Loucy (cell line): ENCODE measurements around the gene UNC13C.
"Not testable (repeated sequence)": the region's sequence is repeated elsewhere in the genome, so short reads cannot be mapped to it uniquely, and the experiment has no call there.

Experiments used
- H2AFZ ChIP-seq: fragments of 200-600 bp; sonication (generic); 2 replicates; pipeline ENCODE4 v1.6.0; 2016; ENCODE audit warnings: antibody characterized with exemption, mild to moderate bottlenecking, low read length, moderate library complexity
- H3F3A ChIP-seq: fragments of 200-600 bp; 2 replicates; pipeline ENCODE4 v1.6.0; 2016; ENCODE audit warnings: antibody characterized with exemption, low read depth, mild to moderate bottlenecking
- H3K27me3 ChIP-seq: fragments of 200-600 bp; sonication (generic); 2 replicates; pipeline ENCODE4 v1.6.1; 2014; ENCODE audit warnings: low read length, mild to moderate bottlenecking; ENCODE audit not compliant: insufficient read depth, poor library complexity, severe bottlenecking
- H3K36me3 ChIP-seq: fragments of 200-600 bp; sonication (generic); 2 replicates; pipeline ENCODE4 v1.6.1; 2016; ENCODE audit warnings: low read length; ENCODE audit not compliant: insufficient read depth
- H3K4me1 ChIP-seq: fragments of 200-600 bp; sonication (generic); 2 replicates; pipeline ENCODE4 v1.5.1; 2014; ENCODE audit warnings: low read length, mild to moderate bottlenecking; ENCODE audit not compliant: insufficient read depth, poor library complexity, severe bottlenecking
- H3K4me2 ChIP-seq: fragments of 200-600 bp; sonication (generic); 2 replicates; pipeline ENCODE4 v1.6.0; 2014; ENCODE audit warnings: antibody characterized with exemption, low read length, low read depth, mild to moderate bottlenecking; ENCODE audit not compliant: poor library complexity, severe bottlenecking
- H3K4me3 ChIP-seq: fragments of 200-600 bp; sonication (generic); 2 replicates; pipeline ENCODE4 v1.5.1; 2014; ENCODE audit warnings: low read length, mild to moderate bottlenecking, mixed read lengths; ENCODE audit not compliant: poor library complexity, severe bottlenecking
- H3K79me2 ChIP-seq: fragments of 200-600 bp; sonication (generic); 2 replicates; pipeline ENCODE4 v1.6.1; 2014; ENCODE audit warnings: low read length; ENCODE audit not compliant: insufficient read depth
- H3K9ac ChIP-seq: fragments of 200-600 bp; sonication (generic); 2 replicates; pipeline ENCODE4 v1.6.0; 2014; ENCODE audit warnings: mild to moderate bottlenecking, low read depth, low read length, moderate library complexity; ENCODE audit not compliant: poor library complexity, severe bottlenecking
- H3K9me2 ChIP-seq: fragments of 200-600 bp; sonication (generic); replicated peaks from 2 replicates; pipeline ENCODE4 v1.6.1; 2016; ENCODE audit warnings: low read depth, low read length, mixed read lengths
- H3K9me3 ChIP-seq: fragments of 200-600 bp; sonication (generic); 2 replicates; pipeline ENCODE4 v1.6.1; 2014; ENCODE audit warnings: mild to moderate bottlenecking, antibody characterized with exemption, low read length, low read depth; ENCODE audit not compliant: insufficient read depth
- H4K20me1 ChIP-seq: fragments of 200-600 bp; sonication (generic); 2 replicates; pipeline ENCODE4 v1.6.0; 2014; ENCODE audit warnings: antibody characterized with exemption, low read length, mild to moderate bottlenecking; ENCODE audit not compliant: insufficient read depth, poor library complexity, severe bottlenecking
- EZH2phosphoT487 ChIP-seq: fragments of 200-600 bp; IDR thresholded peaks from 2 replicates; pipeline ENCODE4 v1.6.1; 2018; ENCODE audit warnings: antibody characterized with exemption, mild to moderate bottlenecking, moderate library complexity, borderline replicate concordance
- TF ChIP-seq, protein P1 (sequence below): fragments of 200-600 bp; sonication (generic); conservative IDR thresholded peaks from 2 replicates; pipeline ENCODE4 v1.5.1; 2014; ENCODE audit warnings: mild to moderate bottlenecking, antibody characterized with exemption, low read length

UNC13C gene

DNA sequence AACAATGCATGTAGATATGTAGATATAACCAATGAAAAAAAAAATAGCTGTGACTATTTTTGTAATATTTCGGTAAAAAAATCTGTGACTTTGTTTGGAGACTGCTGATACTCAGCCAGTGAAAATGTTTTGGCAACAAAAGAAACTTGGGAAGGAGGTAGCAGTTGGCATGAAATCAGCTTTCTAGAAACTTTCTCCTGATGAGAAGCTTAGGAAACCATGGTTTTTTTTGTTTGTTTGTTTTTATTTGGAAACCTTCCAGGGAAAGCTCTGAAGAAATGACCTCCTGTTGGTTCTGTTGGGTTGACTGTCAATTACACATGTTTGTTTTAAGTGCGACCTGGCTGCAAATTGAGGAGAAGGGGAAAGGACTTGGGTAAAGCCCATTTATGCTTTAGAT is 445.9 kb downstream of the UNC13C start:
- no peaks in the 10 kb centered on the region for H3K9me2 ChIP-seq
- H3K4me3 ChIP-seq = no peak overlapping the region
- no peaks in the 10 kb centered on the region for H3F3A ChIP-seq
- no peak overlapping the region for H3K9ac ChIP-seq
- no peaks in the 10 kb centered on the region for H3K27me3 ChIP-seq
- H3K36me3 ChIP-seq = no peaks in the 10 kb centered on the region
- TF ChIP-seq, protein P1, sequence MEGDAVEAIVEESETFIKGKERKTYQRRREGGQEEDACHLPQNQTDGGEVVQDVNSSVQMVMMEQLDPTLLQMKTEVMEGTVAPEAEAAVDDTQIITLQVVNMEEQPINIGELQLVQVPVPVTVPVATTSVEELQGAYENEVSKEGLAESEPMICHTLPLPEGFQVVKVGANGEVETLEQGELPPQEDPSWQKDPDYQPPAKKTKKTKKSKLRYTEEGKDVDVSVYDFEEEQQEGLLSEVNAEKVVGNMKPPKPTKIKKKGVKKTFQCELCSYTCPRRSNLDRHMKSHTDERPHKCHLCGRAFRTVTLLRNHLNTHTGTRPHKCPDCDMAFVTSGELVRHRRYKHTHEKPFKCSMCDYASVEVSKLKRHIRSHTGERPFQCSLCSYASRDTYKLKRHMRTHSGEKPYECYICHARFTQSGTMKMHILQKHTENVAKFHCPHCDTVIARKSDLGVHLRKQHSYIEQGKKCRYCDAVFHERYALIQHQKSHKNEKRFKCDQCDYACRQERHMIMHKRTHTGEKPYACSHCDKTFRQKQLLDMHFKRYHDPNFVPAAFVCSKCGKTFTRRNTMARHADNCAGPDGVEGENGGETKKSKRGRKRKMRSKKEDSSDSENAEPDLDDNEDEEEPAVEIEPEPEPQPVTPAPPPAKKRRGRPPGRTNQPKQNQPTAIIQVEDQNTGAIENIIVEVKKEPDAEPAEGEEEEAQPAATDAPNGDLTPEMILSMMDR = no peak
- no peak for TF ChIP-seq EZH2phosphoT487
- no peak overlapping the region for H2AFZ ChIP-seq
- no peaks in the 10 kb centered on the region for H3K4me1 ChIP-seq
- H3K9me3 ChIP-seq = no peaks in the 10 kb centered on the region
- H4K20me1 ChIP-seq = no peaks in the 10 kb centered on the region
- H3K79me2 ChIP-seq = no peaks in the 10 kb centered on the region
- H3K4me2 ChIP-seq = no peak overlapping the region

DNA sequence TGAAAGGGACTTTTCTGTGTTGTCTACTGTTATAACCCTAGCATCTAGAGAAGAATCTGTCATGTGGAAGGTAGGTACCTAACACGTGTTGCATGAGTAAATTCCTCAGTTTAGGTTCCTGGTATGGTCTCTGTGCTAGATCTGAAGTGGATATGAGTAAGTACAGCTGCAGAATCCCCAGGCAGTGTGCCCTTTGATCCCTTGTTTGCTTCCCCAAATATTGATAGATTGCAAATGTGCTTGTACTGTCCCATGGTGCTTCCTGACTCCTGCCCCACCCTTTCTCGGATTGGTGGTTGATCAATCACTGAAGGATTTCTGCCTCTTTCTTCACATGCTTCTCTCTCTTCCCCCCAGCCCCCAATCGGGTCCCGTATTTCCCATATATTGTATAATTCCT is 450.4 kb downstream of the UNC13C start:
- Histone ChIP-seq H3K9ac (no peak overlapping the region), H3K9me2 (no peaks in the 10 kb centered on the region), H3K79me2 (no peaks in the 10 kb centered on the region), H3K27me3 (no peaks in the 10 kb centered on the region), H3F3A (no peaks in the 10 kb centered on the region), H4K20me1 (no peaks in the 10 kb centered on the region), H3K4me1 (no peaks in the 10 kb centered on the region), H2AFZ (no peak overlapping the region), H3K4me2 (no peak overlapping the region), H3K4me3 (no peak overlapping the region), H3K36me3 (no peaks in the 10 kb centered on the region), H3K9me3 (no peaks in the 10 kb centered on the region)
- TF ChIP-seq, protein P1 = no peak
- TF ChIP-seq EZH2phosphoT487 = no peak

DNA sequence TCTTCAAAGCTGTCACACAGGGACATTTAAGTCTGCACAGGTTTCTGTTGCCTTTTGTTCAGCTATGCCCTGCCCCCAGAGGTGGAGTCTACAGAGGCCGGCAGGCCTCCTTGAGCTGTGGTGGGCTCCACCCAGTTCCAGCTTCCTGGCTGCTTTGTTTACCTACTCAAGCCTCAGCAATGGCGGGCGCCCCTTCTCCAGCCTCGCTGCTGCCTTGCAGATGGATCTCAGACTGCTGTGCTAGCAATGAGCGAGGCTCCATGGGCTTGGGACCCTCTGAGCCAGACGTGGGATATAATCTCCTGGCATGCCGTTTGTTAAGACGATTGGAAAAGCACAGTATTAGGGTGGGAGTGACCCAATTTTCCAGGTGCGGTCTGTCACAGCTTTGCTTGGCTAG is 472.0 kb downstream of the UNC13C start:
- H2AFZ ChIP-seq, H3K4me2 ChIP-seq, H3K36me3 ChIP-seq, H3K79me2 ChIP-seq, H3K9ac ChIP-seq, H4K20me1 ChIP-seq, H3K9me3 ChIP-seq, H3K4me3 ChIP-seq, H3K4me1 ChIP-seq, H3K9me2 ChIP-seq, H3K27me3 ChIP-seq, H3F3A ChIP-seq: not testable (repeated sequence)

DNA sequence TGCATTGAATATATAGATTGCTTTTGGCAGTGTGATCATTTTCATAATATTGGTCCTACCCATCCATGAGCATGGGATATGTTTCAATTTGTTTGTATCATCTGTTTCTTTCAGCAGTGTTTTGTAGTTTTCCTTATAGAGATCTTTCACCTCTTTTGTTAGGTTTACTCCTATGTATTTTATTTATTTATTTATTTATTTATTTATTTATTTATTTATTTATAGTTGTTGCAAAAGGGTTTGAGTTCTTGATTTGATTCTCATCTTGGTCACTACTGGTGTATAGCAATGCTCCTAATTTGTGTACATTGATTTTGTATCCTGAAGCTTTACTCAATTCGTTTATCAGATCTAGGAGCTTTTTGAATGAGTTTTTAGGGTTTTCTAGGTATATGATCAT is 478.2 kb downstream of the UNC13C start:
- Histone ChIP-seq H2AFZ (no peak overlapping the region), H4K20me1 (no peaks in the 10 kb centered on the region), H3K79me2 (no peaks in the 10 kb centered on the region), H3K4me1 (no peaks in the 10 kb centered on the region), H3K36me3 (no peaks in the 10 kb centered on the region), H3K27me3 (no peaks in the 10 kb centered on the region), H3K4me3 (no peak overlapping the region), H3K9ac (no peak overlapping the region), H3K9me2 (no peaks in the 10 kb centered on the region), H3F3A (no peaks in the 10 kb centered on the region), H3K9me3 (peaks cover 4% of the 10 kb centered on the region; the same call in 1 of the 2 replicates), H3K4me2 (no peak overlapping the region)
- TF ChIP-seq, protein P1 = no peak
- no peak for TF ChIP-seq EZH2phosphoT487
